ENCODE data around the gene FNBP1.

- TF ChIP-seq EZH2 (optimal IDR thresholded peaks at IDR 0.05; ENCODE audit: low read depth, low read length): no peak
- TF ChIP-seq CTCF (IDR thresholded peaks at IDR 0.05; ENCODE audit: low read length): no peak
Observed at GRCh38 chr9:130003943-130004552, 38.9 kb downstream of the FNBP1 start.
